CD4-positive, alpha-beta T cell treated with Interleukin-2 at 100 ng/mL for 4 hours (primary cell): Measurements from ENCODE around the gene ZNF432.

Source experiments
- DNase-seq: peaks from one replicate; pipeline ENCODE4 v3.0.0-alpha.2; 2020; ENCODE audit warnings: low spot score

The ZNF432 gene

GRCh38 chr19:52007806-52008557 lies 40.7 kb downstream of the ZNF432 start, which contains the start of gene ZNF615:
Gene ZNF615, minus strand, starts transcription at chr19:52008211. Its CDS starts 4,500 bp downstream, at chr19:52003711.
- DNase-seq, result peak; percentile 83

GRCh38 chr19:52007451-52007805 lies 41.2 kb downstream of the ZNF432 start:
- no peak for DNase-seq

GRCh38 chr19:51994048-51994644 lies 54.5 kb downstream of the ZNF432 start:
- DNase-seq, result no peak

- no peak for DNase-seq
These were observed 55.2 kb downstream of the ZNF432 start for GRCh38 chr19:51993422-51993821.

GRCh38 chr19:51986309-51987291 lies 62.0 kb downstream of the ZNF432 start, which contains the start of gene ZNF350:
Gene ZNF350, minus strand, starts transcription at chr19:51986840. Its CDS starts 12,480 bp downstream, at chr19:51974360.
- peak; percentile 95 for DNase-seq

- DNase-seq, result no peak
These were observed 65.3 kb downstream of the ZNF432 start for GRCh38 chr19:51983361-51983760.
